Stimulated activated memory B cell treated with anti-CD40 and anti-IgM and Interleukin-4, amounts not matched to agents 10 μg/mL and 1 μg/mL and 100 μg/mL, for 72 hours (primary cell): ENCODE measurements around the gene CNTF.
A peak's percentile ranks its signal among the peaks of the same experiment; 100 is the strongest.

ENCODE experiments used
- ATAC-seq: fragments of 150-1000 bp; cut with Tn5 transposase; 2 replicates; pipeline ENCODE4 v1.10.0; 2021
- H3K27ac Mint-ChIP-seq: one replicate; pipeline ENCODE4 v1.8.0; 2022; ENCODE audit warnings: mild to moderate bottlenecking, mixed read lengths
- H3K27me3 Mint-ChIP-seq: one replicate; pipeline ENCODE4 v1.8.0; 2022; ENCODE audit warnings: mixed read lengths
- H3K36me3 Mint-ChIP-seq: one replicate; pipeline ENCODE4 v1.8.0; 2022; ENCODE audit warnings: mixed read lengths
- H3K4me1 Mint-ChIP-seq: one replicate; pipeline ENCODE4 v1.8.0; 2022; ENCODE audit warnings: mixed read lengths
- H3K4me3 Mint-ChIP-seq: one replicate; pipeline ENCODE4 v1.8.0; 2022; ENCODE audit warnings: mild to moderate bottlenecking, moderate library complexity, mixed read lengths
- H3K9me3 Mint-ChIP-seq: one replicate; pipeline ENCODE4 v1.8.0; 2022; ENCODE audit warnings: mixed read lengths

Gene CNTF

DNA sequence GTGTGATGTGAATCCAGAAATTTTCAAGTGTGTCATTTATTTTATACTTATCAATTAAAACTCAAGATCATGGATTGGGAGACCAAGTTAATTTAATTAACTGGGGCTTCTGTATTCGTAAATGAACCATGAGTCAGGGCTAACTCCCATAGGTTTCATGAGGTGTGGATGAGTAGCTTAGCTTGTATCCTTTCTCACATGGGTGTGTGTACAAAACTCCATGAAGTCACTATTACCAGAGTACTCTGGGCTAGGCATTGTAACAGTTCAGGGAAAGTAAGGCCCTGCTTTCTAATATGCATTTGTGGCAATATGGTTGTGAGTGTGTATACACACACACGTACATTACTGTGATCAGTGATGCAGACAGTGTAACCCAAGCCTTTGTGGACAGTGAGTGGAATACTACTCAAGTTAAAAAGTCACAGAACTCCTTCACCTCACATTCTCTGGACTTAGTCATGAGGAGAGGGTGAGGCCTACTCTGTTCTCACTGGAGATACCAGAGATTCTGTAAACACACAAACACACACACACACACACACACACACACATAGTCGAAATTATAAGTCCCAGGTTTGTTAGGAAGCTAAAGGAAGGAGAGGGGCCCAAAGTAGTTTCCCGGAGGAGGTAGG lies 3.5 kb downstream of the CNTF start:
- H3K4me1 Mint-ChIP-seq, result peaks cover 27% of the 10 kb centered on the region
- no peaks in the 10 kb centered on the region for H3K27me3 Mint-ChIP-seq
- H3K4me3 Mint-ChIP-seq, result no peak overlapping the region
- H3K27ac Mint-ChIP-seq, result no peak overlapping the region
- peaks cover 43% of the 10 kb centered on the region for H3K36me3 Mint-ChIP-seq
- ATAC-seq, result no peak
- H3K9me3 Mint-ChIP-seq, result no peaks in the 10 kb centered on the region

GRCh38 chr11:58626934-58627483 lies 4.5 kb downstream of the CNTF start:
- Mint-ChIP-seq H3K4me3 (peak overlapping the region; percentile 9), H3K36me3 (peaks cover 50% of the 10 kb centered on the region), H3K27ac (peak overlapping the region; percentile 52), H3K27me3 (no peaks in the 10 kb centered on the region), H3K9me3 (no peaks in the 10 kb centered on the region), H3K4me1 (peaks cover 27% of the 10 kb centered on the region)
- no peak for ATAC-seq

DNA sequence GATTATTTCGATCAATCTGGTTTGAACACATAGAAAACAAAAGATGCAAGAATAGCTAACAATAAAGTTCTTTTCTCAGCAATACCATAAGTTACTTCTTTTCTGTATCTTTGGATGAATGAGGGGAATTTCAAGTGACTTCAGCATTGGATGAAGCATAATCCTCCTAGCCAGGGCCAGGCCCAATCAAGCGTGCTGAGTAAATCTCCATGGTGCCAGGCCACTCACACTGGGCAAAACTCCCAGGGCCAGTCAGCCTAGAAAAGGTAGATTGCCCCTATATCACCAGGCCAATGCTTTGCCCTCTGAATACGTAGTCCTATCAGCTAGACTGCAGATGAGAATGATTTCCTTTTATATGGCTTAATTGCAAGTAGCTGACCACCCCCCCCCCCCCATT lies 6.0 kb downstream of the CNTF start:
- no peaks in the 10 kb centered on the region for H3K9me3 Mint-ChIP-seq
- no peak for ATAC-seq
- peaks cover 27% of the 10 kb centered on the region for H3K4me1 Mint-ChIP-seq
- H3K27me3 Mint-ChIP-seq, result no peaks in the 10 kb centered on the region
- H3K27ac Mint-ChIP-seq, result no peak overlapping the region
- H3K36me3 Mint-ChIP-seq, result peaks cover 36% of the 10 kb centered on the region
- H3K4me3 Mint-ChIP-seq, result no peak overlapping the region

- ATAC-seq, result peak; percentile 47
- H3K4me1 Mint-ChIP-seq, result peaks cover 22% of the 10 kb centered on the region
- H3K27ac Mint-ChIP-seq, result no peak overlapping the region
- H3K36me3 Mint-ChIP-seq, result peaks cover 23% of the 10 kb centered on the region
- no peaks in the 10 kb centered on the region for H3K27me3 Mint-ChIP-seq
- no peak overlapping the region for H3K4me3 Mint-ChIP-seq
- no peaks in the 10 kb centered on the region for H3K9me3 Mint-ChIP-seq
These were observed 7.4 kb downstream of the CNTF start for GRCh38 chr11:58629857-58630256.

- Mint-ChIP-seq H3K4me3 (no peak overlapping the region), H3K4me1 (peaks cover 17% of the 10 kb centered on the region), H3K36me3 (peaks cover 23% of the 10 kb centered on the region), H3K27ac (no peak overlapping the region), H3K27me3 (no peaks in the 10 kb centered on the region), H3K9me3 (no peaks in the 10 kb centered on the region)
- no peak for ATAC-seq
These were observed 8.9 kb downstream of the CNTF start for GRCh38 chr11:58631378-58631777.

DNA sequence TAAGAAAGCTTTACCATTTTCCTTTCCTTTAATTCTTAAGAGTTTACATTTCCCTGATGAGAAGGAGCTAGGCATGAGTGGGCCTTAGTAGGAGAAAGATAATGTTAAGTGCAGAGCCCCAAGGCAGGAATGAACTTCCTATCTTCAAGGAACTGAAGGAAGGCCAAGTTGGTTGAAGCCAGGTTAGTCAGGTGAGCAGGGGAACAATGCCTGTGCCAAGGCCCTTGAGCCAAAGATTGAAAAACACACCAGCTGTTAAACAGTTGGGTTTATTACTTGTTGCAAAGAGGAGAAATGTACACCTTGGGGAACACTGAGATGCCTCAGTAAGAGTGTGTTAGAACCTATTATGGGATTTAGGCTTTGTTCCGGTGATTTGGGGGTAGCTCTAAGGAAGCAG lies 10.0 kb downstream of the CNTF start:
- Mint-ChIP-seq H3K4me3 (no peak overlapping the region), H3K27me3 (no peaks in the 10 kb centered on the region), H3K4me1 (peaks cover 6% of the 10 kb centered on the region), H3K36me3 (peaks cover 14% of the 10 kb centered on the region), H3K27ac (no peak overlapping the region), H3K9me3 (no peaks in the 10 kb centered on the region)
- ATAC-seq, result no peak

GRCh38 chr11:58636587-58636986 lies 14.1 kb downstream of the CNTF start:
- peaks cover 19% of the 10 kb centered on the region for H3K4me1 Mint-ChIP-seq
- no peaks in the 10 kb centered on the region for H3K9me3 Mint-ChIP-seq
- no peaks in the 10 kb centered on the region for H3K27me3 Mint-ChIP-seq
- no peak overlapping the region for H3K27ac Mint-ChIP-seq
- no peak for ATAC-seq
- H3K4me3 Mint-ChIP-seq, result no peak overlapping the region
- peaks cover 4% of the 10 kb centered on the region for H3K36me3 Mint-ChIP-seq

GRCh38 chr11:58637371-58637770 lies 14.9 kb downstream of the CNTF start:
- Mint-ChIP-seq H3K36me3 (no peaks in the 10 kb centered on the region), H3K9me3 (no peaks in the 10 kb centered on the region), H3K4me3 (no peak overlapping the region), H3K4me1 (peaks cover 19% of the 10 kb centered on the region), H3K27me3 (no peaks in the 10 kb centered on the region), H3K27ac (no peak overlapping the region)
- ATAC-seq, result no peak

- ATAC-seq, result no peak
- no peak overlapping the region for H3K27ac Mint-ChIP-seq
- H3K4me3 Mint-ChIP-seq, result no peak overlapping the region
- H3K36me3 Mint-ChIP-seq, result peaks cover 3% of the 10 kb centered on the region
- peaks cover 2% of the 10 kb centered on the region for H3K9me3 Mint-ChIP-seq
- peaks cover 19% of the 10 kb centered on the region for H3K4me1 Mint-ChIP-seq
- peaks cover 9% of the 10 kb centered on the region for H3K27me3 Mint-ChIP-seq
These were observed 16.6 kb downstream of the CNTF start for GRCh38 chr11:58639103-58639502.

- H3K27me3 Mint-ChIP-seq, result peaks cover 13% of the 10 kb centered on the region
- H3K9me3 Mint-ChIP-seq, result peaks cover 3% of the 10 kb centered on the region
- peaks cover 8% of the 10 kb centered on the region for H3K36me3 Mint-ChIP-seq
- H3K27ac Mint-ChIP-seq, result no peak overlapping the region
- peaks cover 19% of the 10 kb centered on the region for H3K4me1 Mint-ChIP-seq
- ATAC-seq, result no peak
- H3K4me3 Mint-ChIP-seq, result no peak overlapping the region
These were observed 17.2 kb downstream of the CNTF start for GRCh38 chr11:58639669-58640068.

DNA sequence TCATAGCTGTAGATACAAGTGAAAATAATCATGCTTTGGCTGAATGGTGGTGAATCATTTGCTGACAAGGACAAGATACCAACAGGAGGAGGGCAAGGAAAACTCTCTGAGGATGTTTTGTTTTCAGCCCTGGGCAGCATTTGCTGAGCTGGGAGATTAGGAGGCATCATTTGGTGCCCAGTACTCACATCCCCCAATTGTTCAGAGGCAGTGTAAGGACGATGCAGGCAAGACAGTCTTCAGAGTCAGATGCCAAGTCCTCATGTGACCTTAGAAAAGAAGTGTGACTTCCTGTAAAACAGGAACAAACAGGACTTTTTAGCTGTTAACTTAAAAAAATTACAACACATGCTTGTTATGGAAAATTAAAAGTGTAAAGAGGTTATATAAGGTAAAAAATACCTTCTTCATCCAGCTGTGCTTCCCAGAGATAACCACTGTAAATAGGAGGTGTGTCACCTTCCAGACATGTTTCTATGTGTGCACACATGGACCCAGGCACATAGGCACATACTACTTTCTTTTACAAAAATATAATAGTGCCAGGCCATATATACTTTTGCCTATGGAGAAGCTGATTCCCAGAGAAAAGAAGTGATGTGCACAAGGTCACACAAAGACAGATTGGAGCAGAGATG lies 18.0 kb downstream of the CNTF start:
- peaks cover 13% of the 10 kb centered on the region for H3K27me3 Mint-ChIP-seq
- H3K4me1 Mint-ChIP-seq, result peaks cover 19% of the 10 kb centered on the region
- H3K4me3 Mint-ChIP-seq, result no peak overlapping the region
- no peak for ATAC-seq
- H3K27ac Mint-ChIP-seq, result no peak overlapping the region
- H3K9me3 Mint-ChIP-seq, result peaks cover 3% of the 10 kb centered on the region
- H3K36me3 Mint-ChIP-seq, result peaks cover 8% of the 10 kb centered on the region

DNA sequence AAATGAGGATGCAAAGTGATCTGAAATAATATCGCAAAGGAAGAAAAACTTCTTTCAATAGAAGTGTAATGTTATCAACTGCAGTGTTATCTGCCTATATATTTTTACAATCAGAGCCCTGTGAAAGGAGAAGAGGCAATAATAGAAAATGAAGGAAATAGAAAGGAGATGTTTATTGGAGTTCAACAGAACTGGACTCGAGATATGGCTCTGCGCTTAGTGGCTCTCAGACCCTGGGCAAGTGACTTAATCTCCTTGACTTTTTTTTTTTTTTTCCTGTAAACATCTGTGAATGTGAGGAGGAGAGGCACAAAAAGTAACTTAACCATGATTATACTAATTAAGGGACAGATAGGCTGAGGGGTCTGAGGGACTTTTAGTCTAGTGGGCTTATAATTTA lies 18.9 kb downstream of the CNTF start:
- Mint-ChIP-seq H3K4me3 (no peak overlapping the region), H3K27ac (no peak overlapping the region), H3K36me3 (peaks cover 8% of the 10 kb centered on the region), H3K4me1 (peaks cover 20% of the 10 kb centered on the region), H3K9me3 (peaks cover 3% of the 10 kb centered on the region), H3K27me3 (peaks cover 13% of the 10 kb centered on the region)
- ATAC-seq, result no peak

DNA sequence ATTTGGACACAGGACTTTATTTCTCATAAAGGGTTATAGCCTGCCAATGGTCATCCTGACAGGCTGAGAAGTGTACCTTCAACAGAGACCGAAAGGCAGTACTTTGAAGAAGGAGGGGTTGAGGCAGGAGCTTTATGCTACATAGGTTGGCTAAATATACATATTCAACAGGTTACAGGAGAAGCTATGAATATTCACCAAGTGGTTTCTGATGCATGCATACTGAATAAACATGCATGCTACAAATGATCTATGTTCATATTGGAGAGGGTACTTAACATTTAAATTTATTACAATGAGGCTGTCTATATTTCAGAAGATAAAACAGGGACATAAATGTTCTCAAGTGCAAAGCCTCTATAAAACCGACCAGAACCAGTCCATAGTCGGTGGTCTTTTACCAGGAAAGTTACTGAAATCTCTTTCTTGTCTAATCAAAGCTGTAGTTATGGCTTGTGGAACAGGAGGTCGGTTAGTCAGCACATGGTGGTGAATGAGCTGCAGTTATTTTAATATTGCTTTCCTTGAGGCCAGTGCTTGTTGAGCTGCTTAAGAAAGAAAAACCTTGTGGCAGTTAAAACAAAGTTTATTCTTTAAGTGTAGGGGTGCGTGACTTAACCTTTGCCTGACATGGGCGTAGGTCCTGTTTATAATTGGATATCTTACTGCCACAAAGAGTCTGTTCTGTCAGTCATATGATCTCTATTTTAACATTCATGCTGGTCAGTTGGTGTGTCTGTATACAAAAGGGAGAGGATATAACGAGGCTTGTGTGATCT lies 19.5 kb downstream of the CNTF start:
- no peak overlapping the region for H3K27ac Mint-ChIP-seq
- peaks cover 13% of the 10 kb centered on the region for H3K27me3 Mint-ChIP-seq
- no peak overlapping the region for H3K4me3 Mint-ChIP-seq
- peaks cover 8% of the 10 kb centered on the region for H3K36me3 Mint-ChIP-seq
- ATAC-seq, result no peak
- peaks cover 3% of the 10 kb centered on the region for H3K9me3 Mint-ChIP-seq
- H3K4me1 Mint-ChIP-seq, result peaks cover 27% of the 10 kb centered on the region

- Mint-ChIP-seq H3K9me3 (peaks cover 3% of the 10 kb centered on the region), H3K27me3 (peaks cover 13% of the 10 kb centered on the region), H3K4me3 (no peak overlapping the region), H3K27ac (no peak overlapping the region), H3K4me1 (peaks cover 34% of the 10 kb centered on the region), H3K36me3 (peaks cover 8% of the 10 kb centered on the region)
- ATAC-seq, result no peak
These were observed 23.4 kb downstream of the CNTF start for GRCh38 chr11:58645854-58646253.

GRCh38 chr11:58647141-58647699 lies 24.8 kb downstream of the CNTF start:
- Mint-ChIP-seq H3K4me1 (peaks cover 27% of the 10 kb centered on the region), H3K36me3 (peaks cover 8% of the 10 kb centered on the region), H3K9me3 (peaks cover 3% of the 10 kb centered on the region), H3K27me3 (peaks cover 13% of the 10 kb centered on the region), H3K4me3 (peak overlapping the region; percentile 32), H3K27ac (peak overlapping the region; percentile 75)
- ATAC-seq, result peak; percentile 96
